Left lobe of liver (tissue), 2 donors: ENCODE data around the gene COQ7. TPM values are rescaled to one million over a fixed set of nuclear protein-coding genes. Genes with fewer than 3 reads are reported as not detected.

Source experiments
- ATAC-seq: fragments of 200-7000 bp; cut with Tn5 transposase; one replicate; pipeline ENCODE4 v1.9.1; 2020; ENCODE audit warnings: mild to moderate bottlenecking, moderate library complexity
- DNase-seq: peaks from one replicate; pipeline ENCODE4 v3.0.0-alpha.2; 2020; ENCODE audit warnings: low spot score
- total RNA-seq: library from RNA; stranded (reverse); gene quantifications from one replicate; pipeline ENCODE4 v1.2.1, GENCODE V29; 2021
- donor health status: DM: no; HTN: no; CAD: no; lungs with moderate emphysema.
- donor health status: DM: no; HTN: yes; CAD: no.

Gene COQ7
- total RNA-seq, 1 donor from 2014 or later = 8.4 TPM

DNA sequence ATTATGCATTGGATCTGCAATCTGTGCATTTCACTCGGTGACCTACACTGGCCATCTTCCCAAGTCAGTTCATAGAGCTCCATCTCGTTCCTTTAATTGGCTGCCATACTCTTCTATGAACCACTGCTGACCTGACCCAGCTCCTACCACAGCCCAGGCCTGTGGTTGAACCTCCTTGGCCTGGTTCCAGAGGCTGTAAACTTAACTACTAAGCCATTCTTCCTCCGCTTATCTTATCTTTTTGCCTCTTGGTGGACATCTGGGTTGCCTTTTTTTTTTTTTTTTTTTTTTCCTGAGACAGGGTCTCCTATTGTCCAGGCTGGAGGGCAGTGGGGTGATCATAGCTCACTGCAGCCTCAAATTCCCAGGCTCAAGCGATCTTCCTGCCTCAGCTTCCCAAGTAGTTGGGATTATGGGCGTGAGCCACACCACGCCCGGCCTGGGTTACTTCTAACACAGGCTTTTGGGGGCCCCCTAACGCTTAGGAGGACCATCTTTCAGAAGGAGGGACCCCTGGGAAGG, 18.3 kb downstream of the COQ7 start:
- no peak for DNase-seq
- ATAC-seq = peak; percentile 48

DNA sequence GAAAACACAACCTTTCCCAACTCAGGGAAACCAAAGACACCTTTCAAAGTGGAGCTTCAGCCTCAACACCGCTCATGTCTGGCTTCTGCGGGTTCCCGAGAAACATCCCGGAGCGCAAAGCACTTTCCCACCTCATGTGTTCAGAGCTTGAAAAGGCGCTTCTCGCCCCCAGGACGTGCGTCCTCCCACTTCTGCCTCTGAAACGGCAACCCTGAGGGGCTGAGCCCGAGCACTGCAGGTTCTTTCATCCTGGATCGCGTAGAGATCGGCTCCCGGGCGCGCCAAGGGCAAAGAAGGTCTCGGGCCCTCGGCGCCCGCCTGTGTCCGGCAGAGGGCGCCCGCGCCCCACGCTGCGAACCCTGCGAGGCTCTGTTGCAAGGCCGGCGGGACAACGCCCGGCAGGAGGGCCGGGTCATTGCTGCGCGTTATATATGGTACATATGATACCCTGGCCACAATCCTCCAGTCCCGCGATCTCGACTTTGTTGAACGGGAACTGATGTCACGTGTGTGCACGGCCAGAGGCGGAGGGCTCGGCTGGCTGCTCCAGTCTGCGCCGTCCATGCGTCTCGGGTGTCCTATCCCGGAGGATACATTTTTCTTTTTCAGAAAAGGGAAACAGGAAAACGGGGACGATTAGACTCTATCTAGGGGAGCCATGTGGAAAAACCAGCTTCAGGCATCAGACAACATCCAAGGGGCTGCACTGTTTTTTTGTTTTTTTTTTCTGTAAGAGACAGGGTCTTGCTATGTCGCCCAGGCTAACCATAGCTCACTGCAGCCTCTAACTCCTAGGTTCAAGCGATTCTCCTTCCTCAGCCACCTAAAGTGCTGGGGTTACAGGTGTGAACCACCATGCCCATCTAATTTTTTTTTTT, 19.1 kb downstream of the COQ7 start:
- ATAC-seq (peak; percentile 100), DNase-seq (peak; percentile 84)

DNA sequence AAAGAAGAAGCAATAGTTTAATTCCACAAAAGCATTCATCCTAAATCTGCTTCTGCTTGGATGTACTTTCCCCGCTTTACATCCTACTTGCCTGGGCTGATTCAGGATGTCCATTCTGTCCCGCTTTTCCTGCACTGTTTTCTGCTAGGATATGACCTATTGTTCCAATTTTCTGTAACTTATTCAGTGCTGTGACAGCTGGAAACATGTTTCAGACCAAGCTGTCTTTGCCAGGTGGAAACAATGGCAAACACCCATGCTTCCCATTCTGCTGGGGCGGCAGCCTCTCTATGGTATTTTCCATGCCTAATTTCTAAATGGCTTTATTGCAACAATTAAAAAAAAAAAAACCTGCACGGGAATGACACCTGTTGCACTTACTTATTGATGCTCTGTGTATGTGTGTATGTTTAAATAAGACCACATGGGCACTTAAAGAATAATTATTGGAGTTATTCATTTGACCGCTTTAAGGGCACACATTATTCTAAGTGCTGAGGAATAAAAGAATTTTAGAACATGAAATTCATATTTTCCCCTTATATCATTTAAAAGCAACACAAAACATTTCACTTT, 21.0 kb downstream of the COQ7 start:
- no peak for DNase-seq
- ATAC-seq = no peak

DNA sequence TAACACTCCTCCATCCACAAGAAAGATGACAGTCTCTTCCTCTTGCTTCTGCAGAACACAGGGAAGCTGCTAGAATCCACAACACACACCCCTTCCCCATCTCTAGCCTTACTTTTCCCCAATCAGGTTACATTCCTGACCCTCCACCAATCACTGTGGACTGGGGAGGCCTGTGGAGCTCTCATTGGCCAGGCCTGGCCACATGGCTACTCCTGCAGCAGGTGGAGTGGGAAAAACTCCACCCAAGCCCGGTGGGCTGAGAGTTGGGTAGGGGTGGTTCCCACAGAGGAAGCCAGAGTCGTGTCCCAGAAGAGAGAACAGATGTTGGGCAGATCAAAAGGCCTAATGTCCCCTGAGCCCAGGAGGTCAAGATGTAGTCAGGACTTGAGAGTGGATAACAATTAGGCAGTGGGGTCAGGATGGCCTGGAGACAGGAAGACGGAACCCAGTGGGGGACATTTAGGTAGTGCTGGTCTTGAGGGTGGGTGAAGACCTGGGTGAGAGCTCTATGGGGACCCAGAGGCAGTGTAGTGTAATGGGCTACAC, 22.1 kb downstream of the COQ7 start:
- ATAC-seq (no peak), DNase-seq (no peak)

DNA sequence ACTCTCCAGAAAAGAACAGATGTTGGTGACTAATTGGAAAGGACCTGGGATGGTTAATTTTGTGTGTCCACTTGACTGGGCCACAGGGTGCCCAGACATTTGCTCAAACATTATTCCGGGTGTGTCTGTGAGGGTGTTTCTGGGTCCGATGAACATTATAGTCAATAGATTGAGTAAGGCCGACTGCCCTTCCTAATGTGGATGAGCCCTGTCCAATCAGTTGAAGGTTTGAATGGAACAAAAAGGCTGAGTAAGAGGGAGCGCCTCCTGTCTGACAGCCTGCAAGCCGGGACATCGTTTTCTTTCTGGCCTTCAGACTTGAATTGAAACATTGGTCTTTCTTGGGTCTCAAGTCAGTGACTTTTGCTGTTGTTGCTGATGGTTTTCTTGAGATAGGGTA, 23.5 kb downstream of the COQ7 start:
- DNase-seq = no peak
- no peak for ATAC-seq

DNA sequence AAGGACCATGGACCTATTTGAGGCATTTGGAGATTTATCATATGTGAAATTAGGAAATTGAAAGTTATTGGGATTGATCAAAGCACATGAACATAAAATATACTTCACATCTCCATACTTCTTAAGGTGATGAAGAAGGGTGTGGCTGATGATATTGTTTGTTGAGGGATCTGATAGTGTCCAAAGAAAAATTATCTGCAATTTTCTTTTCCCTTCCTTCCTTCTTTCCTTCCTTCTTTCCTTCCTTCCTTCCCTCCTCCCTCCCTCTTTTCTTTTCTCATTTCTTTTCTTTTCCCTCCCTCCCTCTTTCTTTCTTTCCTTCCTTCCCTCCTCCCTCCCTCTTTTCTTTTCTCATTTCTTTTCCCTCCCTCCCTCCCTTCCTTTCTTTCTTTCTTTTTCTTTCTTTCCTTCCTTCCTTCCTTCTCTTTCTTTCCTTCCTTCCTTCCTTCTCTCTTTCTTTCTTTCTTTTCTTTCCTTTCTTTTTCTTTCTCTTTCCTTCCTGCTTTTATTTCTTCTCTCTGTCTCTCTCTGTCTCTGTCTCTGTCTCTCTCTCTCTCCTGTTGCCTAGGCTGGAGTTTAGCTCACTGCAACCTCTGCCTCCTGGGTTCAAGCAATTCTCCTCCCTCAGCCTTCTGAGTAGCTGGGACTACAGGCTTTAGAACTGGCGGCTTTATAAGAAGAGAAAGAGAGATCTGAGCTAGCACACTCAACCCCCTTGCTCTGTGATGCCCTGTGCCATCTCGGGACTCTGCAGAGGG, 25.4 kb downstream of the COQ7 start:
- no peak for ATAC-seq
- DNase-seq = no peak

DNA sequence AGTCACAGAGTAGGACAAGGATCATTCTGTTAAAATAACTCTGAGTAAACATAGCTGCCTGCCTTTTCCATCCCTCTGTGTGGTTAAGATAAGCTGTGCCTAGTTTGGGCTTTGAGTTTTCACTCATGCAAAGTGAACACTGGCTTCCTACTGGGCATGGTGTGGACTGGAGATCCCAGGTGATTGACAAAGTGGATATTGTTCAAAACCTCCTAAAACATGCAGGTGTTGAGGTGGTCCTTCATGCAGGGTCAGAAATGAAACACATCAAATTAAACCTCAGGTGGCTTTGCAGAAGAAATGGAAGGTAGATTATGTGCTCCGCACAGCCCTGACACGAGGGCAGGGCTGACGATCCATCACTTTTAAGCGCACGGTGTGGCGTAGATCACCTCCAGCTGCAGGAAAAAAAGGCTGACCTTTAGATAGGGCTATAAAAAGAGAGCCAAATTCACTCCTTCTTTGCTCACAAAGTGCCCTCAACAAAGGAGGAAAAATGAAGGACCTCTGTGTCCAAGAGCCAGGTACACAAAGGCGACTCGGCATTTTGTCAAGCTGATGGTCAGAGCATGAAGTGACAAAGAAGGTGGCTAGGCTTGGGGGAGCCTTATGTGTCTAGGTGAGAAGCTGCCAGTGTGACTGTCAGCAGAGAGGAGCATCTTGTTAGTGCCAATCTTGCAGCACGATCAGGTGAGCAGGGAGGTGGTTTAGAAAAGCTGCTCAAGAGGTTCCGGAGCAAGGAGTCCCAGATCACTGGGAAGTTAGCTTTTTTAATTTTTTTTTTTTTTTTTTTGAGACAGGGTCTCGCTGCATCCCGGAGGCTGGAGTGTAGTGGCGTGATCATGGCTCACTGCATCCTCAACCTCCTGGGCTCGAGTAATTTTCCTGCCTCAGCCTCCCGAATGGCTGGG, 26.5 kb downstream of the COQ7 start:
- ATAC-seq = peak; percentile 88

DNA sequence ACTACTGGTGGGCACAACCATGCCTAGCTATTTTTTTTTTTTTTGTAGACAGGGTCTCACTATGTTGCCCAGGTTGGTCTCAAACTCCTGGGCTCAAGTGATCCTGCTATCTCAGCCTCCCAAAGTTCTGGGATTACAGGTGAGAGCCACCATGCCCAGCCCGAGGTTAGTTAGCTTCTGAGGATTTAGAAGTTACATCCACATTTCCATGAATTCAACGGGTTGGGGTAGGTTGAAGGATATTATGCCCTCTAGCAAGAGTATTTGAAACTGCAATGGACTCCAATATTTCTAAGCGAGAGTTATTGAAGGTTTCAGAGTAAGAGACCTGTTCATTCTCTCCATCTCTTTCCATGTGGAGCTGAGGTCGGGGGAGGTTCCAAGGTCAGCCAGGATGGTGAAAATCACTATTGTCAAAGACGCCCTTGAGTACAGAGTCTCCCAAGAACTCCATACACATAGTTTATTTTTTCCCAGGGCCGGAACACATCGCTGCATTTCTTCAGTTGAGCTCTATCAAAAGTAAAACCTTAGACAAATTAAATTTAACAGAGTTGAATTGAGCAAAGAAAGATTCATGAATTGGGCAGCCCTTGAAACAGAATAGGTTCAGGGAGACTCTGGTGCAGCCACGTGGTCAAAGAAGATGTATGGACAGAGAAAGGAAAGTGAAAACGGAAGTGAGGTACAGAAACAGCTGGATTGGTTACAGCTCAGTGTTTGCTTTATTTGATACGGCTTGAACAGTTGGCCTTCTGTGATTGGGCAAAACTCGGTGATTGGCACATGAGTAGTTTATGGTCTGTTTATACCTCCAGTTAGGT, 27.3 kb downstream of the COQ7 start:
- DNase-seq = no peak

More for the DNA sequence above, 26.5 kb downstream of the COQ7 start:
- DNase-seq = no peak

DNA sequence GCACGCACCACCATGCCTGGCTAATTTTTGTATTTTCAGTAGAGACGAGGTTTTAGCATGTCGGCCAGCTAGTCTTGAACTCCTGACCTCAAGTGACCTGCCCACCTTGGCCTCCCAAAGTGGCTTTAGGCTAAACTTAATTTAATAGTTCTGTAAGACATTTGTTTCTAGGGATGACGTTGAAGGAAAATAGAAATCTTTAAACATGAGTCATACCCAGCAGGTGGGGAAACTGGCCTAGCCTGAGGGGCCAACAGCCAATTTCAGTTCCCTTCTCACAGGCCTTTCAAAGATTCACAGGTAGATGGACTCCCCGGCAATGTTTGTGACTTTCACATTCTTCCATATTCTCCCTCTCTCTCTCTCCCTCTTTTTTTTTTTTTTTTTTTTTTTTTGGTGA, 28.2 kb downstream of the COQ7 start:
- no peak for DNase-seq
- no peak for ATAC-seq

More for the DNA sequence above, 27.3 kb downstream of the COQ7 start:
- peak; percentile 62 for ATAC-seq

DNA sequence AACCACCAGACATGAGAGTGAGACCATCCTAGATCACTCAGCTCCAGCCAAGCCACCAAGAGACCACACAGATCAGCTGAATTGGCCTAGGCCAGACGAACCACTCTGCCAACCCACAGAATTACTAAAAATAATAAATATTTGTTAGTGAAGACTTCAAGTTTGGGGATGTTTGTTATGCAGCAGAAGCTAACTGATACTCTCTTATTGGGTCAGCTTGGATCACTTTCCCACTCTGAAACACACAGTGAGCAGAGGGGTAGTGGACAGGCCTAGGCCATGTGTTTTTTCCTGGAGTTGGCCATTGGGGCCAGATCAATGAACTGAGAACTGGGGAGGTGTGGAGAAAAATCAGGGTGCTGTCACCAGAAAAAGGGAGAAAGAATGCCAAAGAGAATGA, 30.8 kb downstream of the COQ7 start:
- DNase-seq (no peak), ATAC-seq (no peak)

DNA sequence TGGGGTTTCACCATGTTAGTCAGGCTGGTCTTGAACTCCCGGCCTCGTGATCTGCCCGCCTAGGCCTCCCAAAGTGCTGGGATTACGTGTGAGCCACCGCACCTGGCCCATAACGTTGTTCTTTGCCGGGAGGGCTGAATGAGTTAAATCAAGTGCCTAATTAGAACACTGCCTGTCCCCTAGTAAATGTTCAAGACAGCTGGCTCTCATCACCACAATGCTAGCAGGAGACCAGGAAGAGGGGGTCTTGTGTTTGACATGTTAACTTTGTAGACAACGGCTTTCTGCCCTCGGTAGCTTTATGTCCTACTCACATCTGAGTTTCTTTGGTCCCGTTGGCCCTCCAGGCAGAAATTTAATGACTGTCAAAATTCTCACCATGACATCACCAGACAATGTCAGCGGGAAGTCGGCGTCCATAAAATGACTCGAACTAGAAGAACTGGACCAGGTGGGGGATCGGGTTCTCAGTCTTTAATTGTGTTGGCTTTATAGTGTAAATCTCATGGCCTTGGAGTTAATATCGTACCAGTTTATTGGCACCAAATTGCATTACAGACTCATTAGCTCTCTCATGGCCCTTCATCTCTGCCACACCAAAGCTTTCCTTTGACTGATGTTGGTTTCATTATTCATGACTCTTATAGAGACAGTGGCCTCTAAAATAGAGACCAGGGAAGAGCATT, 34.9 kb downstream of the COQ7 start:
- DNase-seq (no peak), ATAC-seq (no peak)

DNA sequence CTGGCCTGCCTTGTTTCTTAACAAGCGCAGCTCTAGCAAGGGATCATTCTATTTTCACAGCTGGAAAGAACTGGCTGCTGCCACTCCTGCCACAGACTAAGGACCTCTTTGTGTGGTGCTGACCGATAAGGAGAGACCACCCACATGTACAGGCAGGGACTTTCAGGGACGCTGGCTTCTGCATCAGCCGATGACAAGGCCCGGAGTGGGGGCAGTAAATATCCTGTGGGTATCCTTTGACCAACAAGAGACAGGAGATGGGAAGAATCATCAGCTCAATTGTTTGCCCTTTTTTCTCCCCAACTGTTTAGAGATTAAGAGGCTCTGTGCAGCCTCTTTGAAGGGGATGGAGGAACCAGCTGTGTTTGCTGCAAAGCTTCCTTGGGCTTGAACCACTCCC, 37.2 kb downstream of the COQ7 start:
- DNase-seq (no peak), ATAC-seq (no peak)

DNA sequence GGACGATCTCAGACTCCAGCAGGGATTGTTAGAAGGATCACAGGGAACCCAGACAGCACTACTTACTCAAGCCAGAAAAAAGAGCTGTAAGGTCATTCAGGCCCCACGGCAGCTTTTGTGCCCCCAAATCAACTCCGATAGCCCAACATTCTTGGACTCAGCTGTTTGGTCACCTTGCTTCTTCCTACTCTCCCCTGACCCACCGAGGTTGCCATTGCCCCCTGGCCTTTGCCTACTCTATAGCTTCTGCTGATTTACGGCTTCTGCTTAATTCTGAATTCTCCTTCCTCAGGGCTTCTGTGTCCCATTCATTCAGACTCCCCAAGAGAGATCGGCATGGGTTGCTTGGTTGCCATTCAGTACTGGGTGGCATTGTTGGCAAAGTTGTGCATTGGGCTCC, 37.7 kb downstream of the COQ7 start:
- DNase-seq = no peak
- no peak for ATAC-seq

DNA sequence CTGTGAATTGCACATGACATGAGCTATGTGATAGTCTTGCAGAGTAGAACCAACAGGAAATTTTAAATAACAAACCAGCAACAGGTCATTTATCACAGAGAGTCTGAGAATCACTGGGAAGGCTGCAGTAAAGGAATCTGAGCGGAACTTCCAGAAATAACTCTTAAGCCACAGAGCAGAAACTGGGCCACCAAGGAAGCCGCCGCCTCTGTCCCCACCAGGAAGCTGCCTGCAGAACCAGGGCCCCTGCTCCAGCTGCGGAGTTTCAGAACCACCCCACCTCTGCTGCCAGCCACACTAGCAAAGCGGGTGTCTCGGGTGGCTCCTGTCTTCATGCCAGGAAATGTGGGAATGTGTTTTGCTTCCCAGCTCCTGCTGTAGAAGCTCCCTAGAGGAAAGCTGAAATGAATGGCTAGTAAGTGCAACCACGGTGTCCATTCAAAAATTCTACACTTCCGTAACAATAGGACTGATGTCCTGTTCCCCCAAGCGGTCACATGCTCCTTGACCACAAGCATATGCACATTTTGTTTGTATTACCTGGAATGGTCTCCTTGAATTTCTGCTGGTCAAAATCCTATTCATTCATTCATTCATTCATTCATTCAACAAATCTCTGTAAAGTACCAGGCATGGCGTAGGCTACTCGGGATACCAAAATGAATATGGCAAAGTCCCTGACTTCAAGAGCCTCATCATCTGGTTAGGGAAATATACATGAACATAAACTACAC, 38.6 kb downstream of the COQ7 start:
- no peak for ATAC-seq
- no peak for DNase-seq

DNA sequence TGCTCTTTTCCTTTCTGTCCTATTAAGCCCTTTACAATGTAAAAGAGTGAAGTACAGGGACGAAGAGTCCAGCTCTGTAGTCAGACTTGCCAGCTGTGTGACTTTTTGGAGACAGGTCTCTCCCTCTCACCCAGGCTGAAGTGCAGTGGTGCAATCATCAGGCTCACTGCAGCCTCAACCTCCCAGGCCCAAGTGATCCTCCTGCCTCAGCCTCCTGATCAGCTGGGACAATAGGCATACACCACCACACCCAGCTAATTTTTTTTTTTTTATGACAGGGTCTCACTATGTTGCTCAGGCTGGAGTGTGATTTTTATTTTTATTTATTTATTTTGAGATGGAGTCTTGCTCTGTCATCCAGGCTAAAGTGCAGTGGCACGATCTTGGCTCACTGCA, 39.2 kb downstream of the COQ7 start:
- ATAC-seq (no peak), DNase-seq (no peak)

DNA sequence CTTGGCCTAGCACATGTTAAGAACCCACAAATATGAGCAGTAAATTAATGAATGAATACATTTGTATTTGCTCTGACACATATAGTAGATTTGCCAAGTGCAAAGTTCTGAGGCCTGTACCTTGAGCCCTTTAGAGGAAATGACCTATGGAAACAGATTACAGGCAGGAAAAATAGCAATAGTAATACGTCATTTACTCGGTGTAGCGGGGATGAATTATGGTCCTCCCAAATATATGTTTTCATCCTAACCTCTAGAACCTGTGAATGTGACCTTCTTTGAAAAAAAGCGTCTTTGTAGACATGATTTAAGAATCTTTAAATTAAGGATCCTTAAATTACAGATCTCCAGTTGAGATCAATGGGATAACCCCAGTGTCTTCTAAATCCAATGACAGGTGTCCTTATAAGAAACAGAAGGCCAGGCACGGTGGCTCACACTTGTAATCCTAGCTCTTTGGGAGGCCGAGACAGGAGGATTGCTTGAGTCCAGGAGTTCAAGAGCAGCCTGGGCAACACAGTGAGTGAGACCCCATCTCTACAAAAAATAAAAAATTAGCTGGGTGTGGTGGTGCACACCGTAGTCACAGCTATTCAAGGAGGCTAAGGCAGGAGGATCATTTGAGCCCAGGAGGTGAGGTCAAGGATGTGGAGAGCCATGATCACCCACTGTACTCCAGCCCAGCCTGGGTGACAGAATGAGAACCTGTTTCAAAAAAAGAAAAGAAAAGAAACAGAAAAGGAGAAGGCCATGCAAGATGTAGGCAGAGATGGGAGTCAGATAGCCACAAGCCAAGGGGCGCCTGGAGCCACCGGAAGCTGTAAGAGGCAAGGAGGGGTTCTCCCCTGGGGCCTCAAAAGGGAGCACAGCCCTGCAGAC, 41.2 kb downstream of the COQ7 start:
- ATAC-seq (no peak), DNase-seq (no peak)

DNA sequence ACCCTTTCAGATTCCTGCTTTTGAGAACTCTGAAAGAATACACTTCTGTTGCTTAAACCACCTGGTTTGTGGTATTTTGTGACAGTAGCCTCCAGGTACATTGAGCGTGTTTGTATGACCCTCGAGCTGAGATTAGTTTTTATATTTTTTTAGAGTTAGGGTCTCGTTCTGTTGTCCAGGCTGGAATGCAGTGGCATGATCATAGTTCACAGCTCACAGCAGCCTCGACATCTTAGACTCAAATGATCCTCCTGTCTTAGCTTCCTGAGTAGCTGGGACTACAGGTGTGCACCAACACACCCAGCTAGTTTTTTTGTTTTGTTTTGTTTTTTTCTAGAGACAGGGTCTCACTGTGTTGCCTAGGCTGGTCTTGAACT, 41.9 kb downstream of the COQ7 start:
- DNase-seq (no peak), ATAC-seq (no peak)
